Hindlimb muscle (tissue), 1 donor: ENCODE results near the gene TMEM207. TPM values are rescaled to one million over a fixed set of nuclear protein-coding genes. Genes with fewer than 3 reads are reported as not detected.
"Not testable (repeated sequence)": the region's sequence is repeated elsewhere in the genome, so short reads cannot be mapped to it uniquely, and the experiment has no call there.

Experiments
- DNase-seq: peaks from one replicate; pipeline ENCODE4 v3.0.0-alpha.2; 2013
- polyA plus RNA-seq: library from polyadenylated mRNA; unstranded; fragments of 120-200 nt; gene quantifications from one replicate; pipeline ENCODE4 v1.2.1, GENCODE V29; 2013; ENCODE audit not compliant: insufficient read length

Gene TMEM207
- not detected for polyA plus RNA-seq

DNA sequence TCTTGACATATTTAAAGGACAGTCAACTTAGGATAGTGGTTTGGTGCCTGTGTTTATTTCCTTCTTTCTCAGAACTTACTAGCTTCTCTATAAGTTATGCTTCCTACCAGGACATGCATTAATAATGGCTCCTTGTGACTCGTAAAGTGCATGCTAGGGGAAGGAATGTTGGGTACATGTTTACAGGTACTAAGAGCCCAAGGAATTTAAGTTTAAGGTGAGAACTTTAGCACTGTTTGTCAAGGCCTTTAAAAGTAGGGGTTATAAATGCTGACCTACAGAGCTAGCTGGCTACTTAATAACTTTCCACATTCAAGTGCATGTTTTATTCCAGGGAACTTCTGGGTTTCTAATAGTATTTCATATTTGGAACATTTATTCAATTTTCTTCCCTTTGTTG, at the start of gene TMEM207:
Gene TMEM207, minus strand, starts transcription at position 101 of the 400 bp plus-strand sequence. Its CDS starts 92 bp downstream, at position 9.
- DNase-seq: no peak

DNA sequence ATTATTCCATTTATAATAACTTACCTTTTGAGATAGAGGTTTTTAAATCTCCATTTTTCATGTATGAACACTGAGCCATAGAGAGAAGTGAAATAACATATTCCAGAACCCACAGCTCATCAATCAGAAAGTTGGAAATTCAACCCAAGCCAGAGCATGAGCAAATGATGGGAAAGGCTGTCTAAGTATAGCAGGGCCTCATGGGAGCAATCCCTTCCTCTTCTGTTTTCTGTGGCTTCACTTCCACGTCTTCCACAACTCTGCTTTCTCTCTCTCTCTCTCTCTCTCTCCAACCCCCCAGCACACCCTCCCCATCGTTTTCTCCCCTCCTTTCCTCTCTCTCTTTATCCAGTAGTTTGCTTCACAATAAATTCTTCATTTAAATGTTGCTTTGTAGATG, 49.4 kb upstream of the TMEM207 start:
- DNase-seq: no peak

DNA sequence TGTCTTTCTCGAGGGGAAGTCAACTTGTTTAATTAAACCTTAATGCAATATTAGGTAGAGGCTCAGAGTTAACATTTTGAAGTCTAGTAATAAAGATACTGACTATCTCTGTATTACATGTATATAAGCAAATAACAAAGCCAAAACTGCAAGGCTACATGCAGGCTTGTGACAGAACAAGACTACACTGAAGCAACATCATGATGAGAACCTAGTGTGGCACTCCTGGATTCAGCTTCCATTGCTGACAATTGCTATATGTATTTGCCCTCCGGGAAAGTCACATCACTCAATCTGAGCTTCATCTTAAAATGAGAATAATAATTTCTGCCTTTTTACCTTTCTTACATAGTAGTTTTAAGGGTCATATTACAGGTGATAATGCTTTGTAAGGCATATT, 48.6 kb upstream of the TMEM207 start:
- DNase-seq: no peak

DNA sequence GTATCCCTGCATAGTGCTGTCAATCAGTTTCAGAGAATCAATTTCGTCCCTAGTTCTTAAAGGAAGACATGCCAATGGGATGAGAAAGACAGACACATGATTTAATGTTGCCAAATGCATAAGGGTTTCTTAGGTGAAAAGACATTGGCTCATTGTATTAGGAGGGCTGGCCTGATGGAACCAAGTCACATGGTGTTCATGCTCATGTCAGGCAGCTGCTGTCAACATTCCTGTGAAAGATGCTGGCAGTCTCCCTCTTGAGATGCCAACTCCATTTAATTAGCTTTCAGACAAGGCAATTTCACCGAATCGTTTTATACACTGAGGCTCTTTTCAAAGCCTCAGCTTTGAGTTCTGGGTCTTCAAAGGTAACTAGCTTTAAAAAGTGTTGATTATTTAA, 48.1 kb upstream of the TMEM207 start:
- no peak for DNase-seq

DNA sequence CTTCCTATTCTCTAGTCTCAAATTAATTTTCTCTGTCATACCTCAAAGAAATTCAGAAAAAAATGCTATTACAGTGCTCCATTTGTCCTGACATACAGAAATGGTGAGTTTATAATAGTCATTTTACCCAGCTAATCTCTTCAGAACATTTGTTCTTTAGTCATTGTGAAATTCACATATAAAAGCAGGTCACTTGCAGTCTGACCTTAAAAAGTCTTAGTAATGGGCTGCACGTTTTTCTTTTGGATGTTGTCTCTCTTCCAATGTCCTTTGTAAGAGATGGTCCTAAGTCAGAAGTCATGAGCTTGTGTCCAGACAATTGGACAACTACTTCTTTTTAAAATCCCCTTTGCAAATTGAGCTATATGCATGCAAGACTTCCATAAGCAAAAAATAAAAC, 47.2 kb upstream of the TMEM207 start:
- DNase-seq: no peak

DNA sequence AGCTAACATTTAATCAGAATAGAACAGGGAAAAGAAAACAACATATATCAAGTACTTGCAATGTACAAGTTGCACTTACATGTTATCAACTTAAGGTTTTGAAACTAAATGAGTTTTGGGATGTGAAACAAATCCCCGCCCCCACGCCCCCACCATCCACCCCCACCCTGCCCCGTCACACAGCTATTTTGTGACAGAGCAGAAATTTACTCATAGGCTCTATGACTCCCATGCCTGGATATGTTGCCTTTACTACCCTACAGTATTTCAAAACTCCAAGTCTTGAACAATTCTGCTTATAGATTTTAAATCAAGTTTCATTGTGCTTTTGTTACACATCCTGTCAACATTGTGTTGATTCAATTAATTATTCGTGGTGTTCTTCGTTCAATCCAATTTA, 46.1 kb upstream of the TMEM207 start:
- no peak for DNase-seq

DNA sequence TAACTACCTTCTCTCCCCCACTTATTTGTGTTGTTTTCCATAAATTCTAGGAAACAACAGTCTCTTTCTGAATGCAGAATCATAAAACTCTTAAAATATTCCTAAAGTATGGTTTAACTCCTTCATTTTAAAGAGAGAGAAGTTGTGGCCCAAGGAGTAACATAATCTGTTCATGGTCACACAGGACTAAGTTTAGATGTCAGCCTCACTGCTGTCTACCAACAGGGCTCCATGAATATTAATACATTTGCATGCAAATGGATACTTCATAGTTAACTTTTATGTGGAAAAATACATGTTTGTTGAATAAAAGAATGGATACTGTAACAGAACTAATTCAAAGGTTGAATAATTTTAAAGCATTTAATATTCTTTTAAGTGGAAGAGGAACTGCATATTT, 45.7 kb upstream of the TMEM207 start:
- no peak for DNase-seq

DNA sequence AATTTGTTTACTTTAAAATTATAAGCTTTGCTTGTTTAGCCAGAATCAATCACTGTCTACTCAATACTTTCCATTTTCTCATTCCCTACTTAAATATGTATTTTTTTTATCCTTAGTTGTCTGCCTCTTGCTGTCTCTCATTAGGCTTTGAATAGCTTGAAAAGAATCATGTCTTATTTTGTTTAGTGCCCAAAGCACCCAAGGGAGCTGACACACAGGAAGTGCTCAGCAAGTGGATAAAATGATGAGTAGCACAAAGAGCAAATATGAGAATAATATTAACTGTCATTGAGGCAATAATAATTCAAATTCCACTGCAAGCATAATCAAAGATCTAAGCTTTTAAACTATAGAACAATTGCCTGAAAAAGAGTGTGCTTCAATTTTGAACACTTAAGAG, 45.2 kb upstream of the TMEM207 start:
- no peak for DNase-seq

DNA sequence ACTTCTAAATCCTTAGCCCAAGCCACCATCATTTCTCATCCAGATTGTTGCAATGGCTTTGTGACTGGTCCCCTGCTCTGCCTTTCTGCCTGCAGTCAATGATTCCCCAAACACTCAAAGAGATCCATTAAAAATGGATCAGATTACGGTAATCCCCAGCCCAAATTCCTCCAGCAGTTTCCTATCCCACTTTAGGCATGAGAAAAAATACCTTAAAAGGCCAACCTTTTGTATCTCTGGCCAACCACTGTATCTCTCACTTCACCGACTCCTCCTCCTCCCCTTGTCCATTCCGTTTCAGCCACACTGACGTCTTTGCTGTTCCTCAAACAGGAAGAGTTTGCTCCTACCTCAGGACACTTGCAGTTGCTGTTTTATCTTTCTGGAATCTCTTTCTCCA, 43.3 kb upstream of the TMEM207 start:
- DNase-seq: no peak

DNA sequence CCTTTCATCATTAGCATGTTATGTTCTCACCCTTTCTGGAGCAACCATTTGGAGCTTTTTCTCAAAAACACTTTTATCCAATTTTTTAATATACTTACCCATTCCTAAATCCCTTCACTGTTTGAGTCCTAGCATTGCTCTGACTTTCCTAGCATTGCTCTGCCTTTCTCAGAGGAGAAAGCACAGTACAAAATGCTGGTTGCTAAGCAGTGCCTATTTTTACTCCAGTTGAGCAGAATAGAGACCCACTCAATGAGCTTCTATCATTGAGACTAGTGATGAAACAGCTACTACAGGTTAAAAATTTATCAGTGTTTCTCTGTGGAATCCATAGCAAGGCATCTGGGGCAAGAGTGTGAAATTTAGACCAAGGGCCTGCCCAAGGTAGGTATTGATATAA, 42.4 kb upstream of the TMEM207 start:
- DNase-seq: no peak

DNA sequence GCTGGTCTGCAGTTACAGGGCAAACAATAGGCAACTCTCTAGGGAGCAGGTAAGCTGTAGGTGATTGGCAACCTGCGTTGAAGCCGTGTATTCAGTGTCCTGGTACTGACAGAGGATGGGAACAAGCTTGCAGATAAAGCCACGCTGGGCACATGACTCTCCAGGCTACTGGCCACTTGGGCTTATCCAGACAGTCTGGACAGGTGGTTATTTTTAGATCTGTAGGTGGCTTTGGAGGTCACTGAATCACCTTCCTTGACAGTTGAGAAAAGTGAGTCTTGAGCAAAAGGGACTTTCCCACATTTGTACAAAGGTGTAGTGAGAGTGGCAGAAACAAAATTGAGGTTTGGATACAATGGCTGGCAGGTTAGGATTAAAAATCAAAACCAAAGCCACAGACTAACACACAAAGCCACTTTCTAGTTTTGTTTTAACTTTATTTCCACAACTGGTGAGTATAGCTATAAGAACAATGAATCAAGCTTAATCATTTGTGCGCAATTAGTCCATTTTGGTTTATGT, 41.9 kb upstream of the TMEM207 start:
- DNase-seq: no peak

DNA sequence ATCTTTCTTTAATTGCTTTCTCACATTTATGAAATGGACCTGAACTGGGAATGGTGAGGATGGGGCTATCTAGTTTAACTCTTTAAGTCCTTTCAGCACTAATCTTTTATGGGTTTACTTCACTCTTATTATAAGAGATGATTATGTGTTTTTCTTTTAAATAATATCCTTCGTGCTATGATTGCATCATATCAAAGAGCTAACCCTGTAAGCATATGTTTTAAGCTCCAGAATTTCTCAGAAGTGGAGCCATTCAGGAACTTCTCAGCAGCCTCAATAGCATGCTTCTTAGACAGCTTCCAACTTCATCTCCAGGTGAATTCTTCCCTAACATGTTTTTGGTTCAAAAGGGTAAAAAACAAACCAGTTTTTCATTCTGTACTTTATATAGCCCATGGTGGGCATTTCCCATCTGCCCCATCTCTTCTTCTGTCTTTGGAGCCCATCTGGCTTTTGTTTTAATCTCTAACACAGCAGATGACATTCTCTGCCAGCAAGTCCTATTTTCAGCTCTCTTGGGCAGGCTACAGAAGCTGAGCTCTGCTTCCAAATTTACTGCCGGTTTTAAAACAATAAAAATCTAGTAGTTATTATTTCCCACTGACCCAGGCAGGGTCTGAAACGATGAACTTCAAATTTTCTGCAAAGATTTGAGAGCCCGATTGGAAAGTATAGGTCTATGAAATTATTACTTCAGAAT, 37.4 kb upstream of the TMEM207 start:
- no peak for DNase-seq

DNA sequence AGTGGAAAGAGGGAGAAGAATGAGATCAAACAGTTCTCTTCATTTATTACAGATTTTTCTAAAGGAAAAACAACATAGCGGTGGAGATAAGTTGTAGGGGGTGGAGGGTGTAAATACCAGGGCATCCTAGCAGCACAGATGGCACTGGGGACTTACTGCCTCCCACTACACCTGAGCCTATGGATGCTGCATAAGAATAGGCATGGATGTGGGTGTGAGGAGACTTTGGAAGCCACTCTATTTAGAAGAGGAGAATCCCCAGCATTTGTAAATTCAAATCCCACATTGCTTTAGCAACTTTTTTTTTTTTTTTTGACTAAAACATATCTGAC, 36.8 kb upstream of the TMEM207 start:
- no peak for DNase-seq

DNA sequence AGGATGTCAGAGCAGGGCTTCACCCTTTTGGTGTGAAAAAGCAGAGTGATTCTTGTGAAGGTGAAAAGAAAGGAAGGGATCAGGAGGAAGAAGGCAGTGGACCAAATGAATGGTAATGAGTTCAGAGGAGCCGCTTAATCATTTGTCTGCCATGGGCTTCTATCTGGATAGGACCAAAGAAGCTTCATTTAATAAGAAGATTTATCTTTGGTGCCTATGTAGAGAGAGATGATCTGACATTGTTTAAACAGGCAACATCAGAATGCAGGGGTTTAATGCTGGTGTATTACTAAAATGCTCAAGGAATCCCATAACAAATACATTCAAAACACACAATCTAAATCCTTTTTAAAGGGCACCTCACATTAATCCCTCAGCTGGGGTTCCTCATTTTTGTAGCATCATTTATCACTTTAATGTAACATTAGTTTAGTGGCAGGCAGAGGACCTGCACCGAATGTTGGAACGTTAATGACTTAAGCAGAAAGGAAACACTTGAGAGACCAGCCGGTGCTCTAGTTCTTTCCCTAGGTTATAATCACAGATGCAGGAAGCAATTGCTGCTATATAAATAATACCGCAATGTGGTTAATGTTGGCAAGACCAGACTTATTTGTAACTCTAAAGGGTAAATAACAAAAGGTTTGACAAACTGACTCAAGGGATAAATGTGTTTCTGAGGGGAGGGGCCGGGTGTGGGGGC, 36.3 kb upstream of the TMEM207 start:
- DNase-seq: no peak

DNA sequence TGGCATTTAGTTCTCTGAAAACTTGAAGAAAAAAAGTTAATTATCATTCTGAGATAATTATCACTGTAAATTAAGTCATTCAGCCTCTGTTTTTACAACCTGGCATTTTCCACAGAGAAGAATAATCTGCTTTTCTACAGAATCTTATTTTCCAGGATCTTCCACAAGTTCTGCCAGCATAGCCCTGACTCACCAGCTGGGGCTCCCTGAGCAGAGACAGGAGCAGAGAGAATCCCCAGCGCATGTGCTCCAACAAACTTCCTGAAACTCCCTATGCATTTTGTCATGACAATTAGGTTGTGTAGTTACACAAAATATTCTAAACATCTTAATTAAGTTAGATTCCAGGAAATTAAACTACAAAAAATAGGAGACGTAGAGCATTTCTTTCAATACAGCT, 32.1 kb upstream of the TMEM207 start:
- no peak for DNase-seq

DNA sequence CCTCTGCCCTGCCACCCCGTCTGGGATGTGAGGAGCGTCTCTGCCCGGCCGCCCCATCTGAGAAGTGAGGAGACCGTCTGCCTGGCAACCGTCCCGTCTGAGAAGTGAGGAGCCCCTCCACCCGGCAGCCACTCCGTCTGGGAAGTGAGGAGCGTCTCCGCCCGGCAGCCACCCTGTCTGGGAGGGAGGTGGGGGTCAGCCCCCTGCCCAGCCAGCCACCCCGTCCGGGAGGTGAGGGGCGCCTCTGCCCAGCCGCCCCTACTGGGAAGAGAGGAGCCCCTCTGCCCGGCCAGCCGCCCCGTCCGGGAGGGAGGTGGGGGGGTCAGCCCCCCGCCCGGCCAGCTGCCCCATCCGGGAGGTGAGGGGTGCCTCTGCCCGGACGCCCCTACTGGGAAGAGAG, 23.6 kb upstream of the TMEM207 start:
- not testable (repeated sequence) for DNase-seq

DNA sequence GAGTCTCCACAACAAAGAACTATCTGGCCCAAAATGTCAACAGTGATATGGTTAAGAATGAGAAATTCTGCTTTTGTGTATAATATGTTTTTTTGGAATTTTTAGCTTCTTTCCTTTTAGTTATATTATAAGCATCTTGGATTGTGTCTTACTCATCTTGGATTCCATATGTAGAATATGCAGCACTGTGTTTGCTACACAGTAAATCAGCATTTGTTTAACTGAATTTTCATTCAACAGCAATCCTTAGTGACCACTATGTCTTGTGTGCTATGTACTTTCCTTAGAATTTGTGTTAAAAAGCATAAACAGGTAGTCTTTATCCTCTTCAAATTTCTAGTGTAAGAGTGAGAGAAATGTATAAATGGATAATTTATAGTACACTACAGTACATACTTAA, 18.2 kb upstream of the TMEM207 start:
- no peak for DNase-seq

DNA sequence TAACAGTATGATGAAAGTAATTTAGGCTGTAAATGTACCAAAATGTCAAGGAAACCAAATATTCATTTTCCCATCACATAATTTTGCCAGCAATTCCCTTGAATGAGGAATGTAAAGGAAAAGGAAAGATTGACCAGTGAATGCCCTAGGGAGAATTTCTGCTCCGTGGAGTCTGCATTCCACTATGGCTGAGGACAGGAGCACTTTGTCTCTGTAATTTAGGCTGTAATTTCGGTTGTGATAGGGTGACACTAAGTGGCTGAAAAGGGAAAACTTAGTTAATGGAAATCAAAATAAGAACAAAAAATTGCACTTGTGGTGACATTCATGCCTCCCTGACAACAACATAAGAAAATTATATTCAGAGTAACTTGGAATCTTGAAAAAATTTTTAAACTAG, 8.3 kb upstream of the TMEM207 start:
- no peak for DNase-seq

DNA sequence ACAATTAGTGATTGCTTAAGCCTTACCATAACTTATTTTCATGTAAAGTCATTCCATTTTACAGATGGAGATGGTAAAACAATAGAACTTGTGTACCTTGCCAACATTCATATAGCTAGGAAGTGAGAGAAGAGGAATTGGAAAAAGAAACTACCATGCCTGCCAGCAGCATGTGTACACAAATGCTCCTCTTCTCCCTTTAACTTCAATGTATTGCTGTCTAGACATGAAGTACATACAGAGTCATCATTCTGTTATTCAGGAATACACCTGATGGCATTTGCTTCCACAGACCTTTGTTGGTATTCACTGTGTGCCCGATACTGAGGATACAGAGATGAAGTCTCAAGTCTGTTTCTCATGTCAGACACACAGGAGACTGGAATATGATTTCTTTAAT, 7.1 kb upstream of the TMEM207 start:
- no peak for DNase-seq

DNA sequence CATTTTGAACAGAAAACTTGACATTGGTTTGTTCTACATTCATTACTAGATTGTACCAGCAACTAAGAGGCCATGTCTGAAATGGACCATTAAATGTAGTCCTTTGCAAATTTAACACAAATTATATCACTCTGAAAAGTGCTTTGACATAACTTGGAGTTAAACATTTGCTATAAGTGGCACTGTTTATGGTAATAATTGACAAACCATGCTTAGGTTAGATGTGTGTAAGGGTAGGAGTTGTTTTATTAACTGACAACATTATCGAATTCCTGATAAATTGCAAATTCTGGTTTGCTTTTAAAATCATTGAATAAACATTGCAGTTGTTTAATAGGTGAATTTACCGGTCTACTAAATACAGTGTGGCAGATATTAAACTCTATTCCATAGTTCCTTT, 6.1 kb upstream of the TMEM207 start:
- DNase-seq: no peak

DNA sequence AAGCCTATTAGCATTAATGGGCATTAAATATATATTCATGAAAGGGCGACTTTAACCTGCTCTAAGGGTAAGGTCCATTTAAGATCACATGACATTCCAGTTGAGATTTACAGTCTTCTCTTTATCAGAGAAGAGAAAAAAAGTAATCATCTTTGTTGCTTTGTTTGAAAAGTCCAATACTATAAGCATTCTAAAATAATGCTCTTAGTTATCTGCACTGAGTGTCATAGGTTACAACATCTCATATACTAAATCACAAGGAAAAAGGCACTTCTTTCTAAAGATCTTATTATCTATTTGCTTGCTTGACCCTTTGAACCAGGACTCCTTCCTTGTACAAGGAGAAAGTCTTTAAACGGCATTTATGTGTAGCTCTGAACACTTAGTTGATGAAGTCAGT, 1.4 kb downstream of the TMEM207 start:
- no peak for DNase-seq

DNA sequence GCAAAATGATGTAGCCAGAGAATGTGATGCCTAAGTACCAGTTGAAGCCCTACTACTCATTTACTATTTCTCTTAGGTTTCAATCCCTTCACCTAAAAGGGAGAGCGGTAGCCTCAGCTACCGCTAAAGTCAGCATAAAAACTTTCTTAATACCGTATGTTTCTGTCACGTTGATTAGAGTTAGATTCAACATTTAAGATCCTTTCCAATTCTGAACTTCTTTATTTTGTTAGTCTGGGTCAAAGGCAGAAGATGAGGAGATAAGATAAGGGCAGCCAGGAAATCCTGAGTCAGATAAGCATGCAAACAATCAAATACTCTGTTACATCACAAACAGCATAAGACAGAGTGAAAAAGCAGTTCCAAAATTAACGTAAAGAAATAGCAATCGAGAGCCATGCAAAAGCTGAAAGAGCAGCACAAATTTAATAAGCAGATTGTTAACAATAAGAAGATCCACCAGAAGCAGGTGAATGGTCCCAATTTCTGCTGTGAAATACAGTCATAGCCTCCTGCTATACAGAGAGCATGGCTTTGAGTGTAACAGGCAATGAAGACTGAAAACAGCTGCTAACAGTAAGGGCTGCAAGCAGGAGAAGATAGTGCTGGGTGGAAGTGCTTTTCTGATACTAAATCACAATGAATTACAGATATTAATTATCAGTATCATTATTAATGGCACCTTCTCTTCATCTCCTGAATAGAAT, 3.0 kb downstream of the TMEM207 start:
- no peak for DNase-seq

DNA sequence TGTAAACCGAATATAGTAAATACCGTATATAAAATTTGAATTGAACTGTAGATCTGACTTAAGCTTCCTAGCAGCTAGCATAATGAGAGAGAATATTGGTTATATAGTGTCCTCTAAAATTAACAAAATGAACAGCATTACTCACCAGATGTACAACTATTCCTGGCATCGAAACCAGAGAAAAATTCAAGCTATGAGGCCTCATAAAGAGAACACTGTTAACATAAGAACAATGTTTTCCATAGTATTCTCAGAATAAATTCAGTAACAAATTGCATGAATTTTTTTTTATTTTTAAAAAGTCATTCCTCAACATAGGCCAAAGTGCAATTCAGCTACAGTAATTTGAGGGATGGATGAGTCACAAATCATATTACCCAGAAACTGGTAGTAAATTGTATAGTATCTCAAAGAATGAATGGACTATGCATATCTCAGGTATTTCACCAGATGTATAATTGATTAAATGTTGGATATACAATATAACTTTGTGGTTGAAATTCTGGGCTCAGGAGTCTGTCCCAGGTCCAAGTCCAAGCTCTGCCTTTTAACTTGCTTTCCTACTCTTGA, 5.0 kb downstream of the TMEM207 start:
- no peak for DNase-seq
